OCI-LY7 (cell line): ENCODE data around the gene PMS1. TPM values are rescaled to one million over a fixed set of nuclear protein-coding genes. Genes with fewer than 3 reads are reported as not detected.

Experiments
- BruUV-seq: library from RNA; stranded (reverse); fragments of 400-500 nt; replicated peaks from 2 replicates; lab custom pipeline; 2021; lab: Mats Ljungman, UMichigan
- CTCF ChIA-PET: fragments of 300-600 bp; sonication (Branson Sonifier 250); formaldehyde crosslinking; loops from one replicate; lab custom pipeline; 2022; ENCODE audit warnings: antibody characterized with exemption; ENCODE audit not compliant: unreplicated experiment; lab: Charles Lee
- POLR2A ChIA-PET: fragments of 300-600 bp; sonication (Branson Sonifier 250); formaldehyde crosslinking; loops from one replicate; lab custom pipeline; 2022; ENCODE audit warnings: antibody characterized with exemption; lab: Charles Lee
- DNase-seq: peaks from one replicate; pipeline ENCODE4 v3.0.0-alpha.2; 2015; ENCODE audit warnings: low spot score
- H2AFZ ChIP-seq: fragments of 200-600 bp; sonication (generic), shearing (Covaris generic); 2 replicates; pipeline ENCODE4 v1.6.1; 2014; ENCODE audit warnings: mild to moderate bottlenecking, antibody characterized with exemption, low read length, moderate library complexity
- H3K27ac ChIP-seq: fragments of 200-600 bp; sonication (generic); 2 replicates; pipeline ENCODE4 v1.5.1; 2014; ENCODE audit warnings: mixed run types, low read depth, mild to moderate bottlenecking, moderate library complexity, low read length, inconsistent platforms; ENCODE audit not compliant: poor library complexity, severe bottlenecking
- H3K36me3 ChIP-seq: fragments of 200-600 bp; sonication (generic); 2 replicates; pipeline ENCODE4 v1.6.1; 2014; ENCODE audit warnings: mild to moderate bottlenecking, antibody characterized with exemption, low read length, moderate library complexity, mixed read lengths; ENCODE audit not compliant: insufficient read depth
- H3K4me1 ChIP-seq: fragments of 200-600 bp; sonication (generic); 2 replicates; pipeline ENCODE4 v1.5.1; 2014; ENCODE audit warnings: mild to moderate bottlenecking, low read length; ENCODE audit not compliant: insufficient read depth, poor library complexity, severe bottlenecking
- H3K4me2 ChIP-seq: fragments of 200-600 bp; sonication (generic); 2 replicates; pipeline ENCODE4 v1.6.1; 2014; ENCODE audit warnings: mild to moderate bottlenecking, low read length
- H3K4me3 ChIP-seq: fragments of 200-600 bp; sonication (generic); 2 replicates; pipeline ENCODE4 v1.5.1; 2014; ENCODE audit warnings: mild to moderate bottlenecking, low read depth, low read length; ENCODE audit not compliant: poor library complexity, severe bottlenecking
- H3K79me2 ChIP-seq: fragments of 200-600 bp; sonication (generic); 2 replicates; pipeline ENCODE4 v1.6.1; 2016; ENCODE audit warnings: low read depth, mild to moderate bottlenecking, low read length, moderate library complexity, mixed read lengths; ENCODE audit not compliant: insufficient read depth
- H3K9me2 ChIP-seq: fragments of 200-600 bp; sonication (generic); 2 replicates; pipeline ENCODE4 v1.6.1; 2016; ENCODE audit warnings: mild to moderate bottlenecking, low read length, mixed read lengths; ENCODE audit not compliant: insufficient read depth
- H3K9me3 ChIP-seq: fragments of 200-600 bp; sonication (generic); 2 replicates; pipeline ENCODE4 v1.6.1; 2014; ENCODE audit warnings: mild to moderate bottlenecking, mixed run types, low read length, mixed read lengths
- H4K20me1 ChIP-seq: fragments of 200-600 bp; sonication (generic); 2 replicates; pipeline ENCODE4 v1.6.1; 2014; ENCODE audit warnings: mild to moderate bottlenecking, antibody characterized with exemption, low read length, moderate library complexity, mixed read lengths; ENCODE audit not compliant: insufficient read depth
- CTCF ChIP-seq: fragments of 200-600 bp; sonication (generic); conservative IDR thresholded peaks from 2 replicates; pipeline ENCODE4 v1.5.1; 2014; ENCODE audit warnings: mild to moderate bottlenecking, antibody characterized with exemption, low read length, moderate library complexity, mixed read lengths
- EZH2phosphoT487 ChIP-seq: fragments of 200-600 bp; sonication (generic); IDR thresholded peaks from 2 replicates; pipeline ENCODE4 v1.6.1; 2018; ENCODE audit warnings: low read depth, borderline replicate concordance, mild to moderate bottlenecking, mixed run types, antibody characterized with exemption, low read length, moderate library complexity, mixed read lengths
- intact Hi-C: fragments of 100-400 bp; cut with micrococcal nuclease; formaldehyde crosslinking; loops from one replicate; pipeline ENCODE4 v1.10.0; 2022; ENCODE audit not compliant: unreplicated experiment
- total RNA-seq, 2 experiments: library from RNA; depleted of rRNA in 1 of 2; stranded (reverse); fragments of >200 nt in 1 of 2; shearing (Covaris generic) in 1 of 2; gene quantifications; 2 replicates each; pipeline ENCODE4 v1.2.3, GENCODE V29; 2014 to 2022

Gene PMS1
- total RNA-seq, 2 experiments from 2014 or later, result 31.2 to 72.2 TPM

- intact Hi-C loops, result no loop called here
- TF ChIP-seq CTCF (no peak), EZH2phosphoT487 (no peak)
- Histone ChIP-seq H3K4me1 (no peaks in the 10 kb centered on the region), H3K36me3 (peaks cover 63% of the 10 kb centered on the region), H3K9me2 (no peaks in the 10 kb centered on the region), H4K20me1 (no peaks in the 10 kb centered on the region), H3K4me3 (no peak overlapping the region), H3K4me2 (no peak overlapping the region), H3K9me3 (no peaks in the 10 kb centered on the region), H3K79me2 (no peaks in the 10 kb centered on the region), H2AFZ (no peak overlapping the region), H3K27ac (no peak overlapping the region)
- no TSS peak for BruUV-seq
- CTCF ChIA-PET, result interaction anchor here (1.1 kb wide), 1 partner anchor 10 kb away, joined by 3 read pairs; no protein-coding TSS in a partner anchor
- no peak for DNase-seq
- POLR2A ChIA-PET, result interaction anchor here (0.6 to 1.0 kb wide), 4 partner anchors 11 to 519 kb away, joined by 3 to 5 read pairs (median 4); no protein-coding TSS in a partner anchor
These were observed 74.0 kb downstream of the PMS1 start for GRCh38 chr2:189858291-189858690.

DNA sequence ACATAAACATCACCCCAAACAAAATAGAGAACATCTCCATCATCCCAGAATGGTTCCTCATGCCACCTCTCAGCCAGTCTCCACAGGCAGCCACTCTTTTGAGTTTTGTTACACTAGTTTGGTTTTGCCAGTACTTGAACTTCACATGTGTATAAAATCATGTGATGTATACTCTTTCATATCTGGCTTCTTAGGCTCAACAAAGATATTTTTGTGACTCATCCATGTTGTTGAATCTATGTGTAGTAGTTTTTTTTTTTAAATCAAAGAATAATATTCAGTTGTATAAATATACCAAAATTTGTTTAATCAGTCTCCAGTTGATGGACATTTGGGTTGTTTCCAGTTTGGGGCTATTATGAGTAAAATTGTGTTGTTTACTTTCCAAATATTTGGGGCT lies 75.9 kb downstream of the PMS1 start:
- ChIA-PET CTCF (no interaction called here), POLR2A (interaction anchor here (0.7 kb wide), 1 partner anchor 471 kb away, joined by 3 read pairs; no protein-coding TSS in a partner anchor)
- intact Hi-C loops, result no loop called here
- Histone ChIP-seq H4K20me1 (no peaks in the 10 kb centered on the region), H3K9me2 (no peaks in the 10 kb centered on the region), H3K36me3 (peaks cover 65% of the 10 kb centered on the region), H3K79me2 (no peaks in the 10 kb centered on the region), H3K9me3 (no peaks in the 10 kb centered on the region), H3K4me2 (no peak overlapping the region), H3K4me1 (peaks cover under 1% of the 10 kb centered on the region), H3K4me3 (no peak overlapping the region), H2AFZ (no peak overlapping the region), H3K27ac (no peak overlapping the region)
- BruUV-seq, result no TSS peak
- TF ChIP-seq CTCF, result no peak
- TF ChIP-seq EZH2phosphoT487, result no peak
- DNase-seq, result no peak

DNA sequence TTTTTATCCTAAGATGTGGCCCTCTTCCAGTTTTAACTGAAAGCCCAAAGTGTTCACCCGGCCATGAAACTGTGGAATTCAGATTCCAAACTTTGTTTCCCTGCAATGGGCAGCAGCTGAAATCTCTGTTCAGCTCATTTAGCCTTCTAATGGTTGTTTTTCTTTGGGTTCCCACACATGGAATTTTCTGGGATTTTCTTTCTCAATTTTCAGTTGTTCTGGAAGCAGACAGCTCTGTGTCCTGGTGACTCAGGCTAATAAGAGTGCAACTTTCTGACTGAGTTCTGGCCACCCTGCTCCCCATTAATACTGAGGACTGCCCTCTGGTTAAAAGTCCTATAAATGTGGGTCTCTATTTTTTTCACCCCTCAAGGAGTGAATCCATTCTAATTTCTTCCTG lies 78.5 kb downstream of the PMS1 start:
- Histone ChIP-seq H2AFZ (no peak overlapping the region), H3K4me1 (peaks cover 9% of the 10 kb centered on the region), H3K4me3 (no peak overlapping the region), H3K9me3 (no peaks in the 10 kb centered on the region), H3K9me2 (no peaks in the 10 kb centered on the region), H4K20me1 (no peaks in the 10 kb centered on the region), H3K27ac (no peak overlapping the region), H3K36me3 (peaks cover 66% of the 10 kb centered on the region), H3K4me2 (no peak overlapping the region), H3K79me2 (no peaks in the 10 kb centered on the region)
- BruUV-seq, result no TSS peak
- POLR2A ChIA-PET, result interaction anchor here (0.6 kb wide), 1 partner anchor 414 kb away, joined by 3 read pairs; no protein-coding TSS in a partner anchor
- DNase-seq, result no peak
- CTCF ChIA-PET, result no interaction called here
- TF ChIP-seq EZH2phosphoT487 (no peak), CTCF (no peak)
- intact Hi-C loops, result no loop called here
